K562 (cell line): ENCODE data around the gene SCFD2. TPM values are rescaled to one million over a fixed set of nuclear protein-coding genes. Genes with fewer than 3 reads are reported as not detected.
A peak's percentile ranks its signal among the peaks of the same experiment; 100 is the strongest.

Experiments
- CCNT2 ChIP-seq: IDR thresholded peaks from 2 replicates; pipeline ENCODE4 v1.6.1; 2011; ENCODE audit warnings: borderline replicate concordance, low read depth, mild to moderate bottlenecking, moderate library complexity, mixed read lengths, low read length; ENCODE audit not compliant: insufficient read length; ENCODE audit errors: extremely low read depth
- CHD2 ChIP-seq: IDR thresholded peaks from 2 replicates; pipeline ENCODE4 v1.6.1; 2011; ENCODE audit warnings: low read depth, low read length
- PHF20 ChIP-seq: fragments of 450-650 bp; IDR thresholded peaks from 2 replicates; pipeline ENCODE4 v1.6.1; 2018; ENCODE audit not compliant: partially characterized antibody
- POLR2AphosphoS5 ChIP-seq: IDR thresholded peaks from 2 replicates; pipeline ENCODE4 v1.6.1; 2011; ENCODE audit warnings: mild to moderate bottlenecking, low read depth, low read length, moderate library complexity; ENCODE audit not compliant: control insufficient read depth, insufficient read depth
- SAFB2 ChIP-seq: fragments of 200-400 bp; formaldehyde crosslinking; IDR thresholded peaks from 2 replicates; pipeline ENCODE4 v1.6.1; 2018; ENCODE audit warnings: borderline replicate concordance, low read length, low read depth, moderate library complexity; ENCODE audit not compliant: severe bottlenecking
- SETDB1 ChIP-seq: IDR thresholded peaks from one replicate; pipeline ENCODE4 v1.6.1; 2012; ENCODE audit warnings: low read length, control low read depth, inconsistent platforms
- SUPT5H ChIP-seq: fragments of 450-650 bp; IDR thresholded peaks from 2 replicates; pipeline ENCODE4 v1.6.1; 2016
- TEAD4 ChIP-seq, 2 experiments: sonication (generic) in 1 of 2; formaldehyde crosslinking in 1 of 2; IDR thresholded peaks; 2 replicates each; pipeline versions ENCODE4 v1.6.1 to v1.8.0; 2012 to 2022; ENCODE audit warnings: borderline replicate concordance in 1 of 2, inconsistent platforms in 1 of 2, low read length in 1 of 2, mild to moderate bottlenecking in 1 of 2, missing genetic modification reagents in 1 of 2
- TFAM ChIP-seq: fragments of 250-450 bp; sonication (Bioruptor Pico); conservative IDR thresholded peaks from 2 replicates; pipeline ENCODE4 v1.5.0; 2021; ENCODE audit warnings: mild to moderate bottlenecking, moderate library complexity
- TSC22D4 ChIP-seq: fragments of 450-650 bp; IDR thresholded peaks from 2 replicates; pipeline ENCODE4 v1.6.1; 2016; ENCODE audit warnings: missing genetic modification characterization, missing biosample characterization, control low read depth
- ZBTB1 ChIP-seq: sonication (generic); formaldehyde crosslinking; IDR thresholded peaks from 2 replicates; pipeline ENCODE4 v1.8.1; 2023; ENCODE audit warnings: missing genetic modification reagents, low read depth, mild to moderate bottlenecking, borderline replicate concordance
- ZNF174 ChIP-seq: fragments of 250-450 bp; sonication (Bioruptor Pico); IDR thresholded peaks from 2 replicates; pipeline ENCODE4 v1.4.0; 2020; ENCODE audit warnings: mild to moderate bottlenecking
- ZNF232 ChIP-seq: sonication (generic); formaldehyde crosslinking; IDR thresholded peaks from 2 replicates; pipeline ENCODE4 v1.8.0; 2022; ENCODE audit warnings: mild to moderate bottlenecking, missing genetic modification reagents
- ZNF347 ChIP-seq: fragments of 450-650 bp; formaldehyde crosslinking; IDR thresholded peaks from 2 replicates; pipeline ENCODE4 v1.4.0; 2020; ENCODE audit warnings: low read depth, mild to moderate bottlenecking, moderate library complexity
- polyA plus RNA-seq, 8 experiments: library from polyadenylated mRNA; depleted of rRNA in 4 of 8; stranded (reverse) in 5 of 8; unstranded in 3 of 8; fragments of >200 nt; fragmentation: Nextera tagmentation in 2 of 8; fragmentation: Illumina TruSeq in 1 of 8; extraction: Ambion mirVana in 2 of 8; extraction: Trizol in 1 of 8; gene quantifications; 2 replicates each; pipeline versions ENCODE4 v1.2.1 to v1.2.3, GENCODE V29; 2011 to 2014; ENCODE audit warnings: inconsistent platforms in 1 of 8, missing spikeins in 1 of 8
- total RNA-seq, 7 experiments: library from RNA; depleted of rRNA in 6 of 7; stranded (reverse); fragments of >200 nt in 6 of 7; fragmentation: Illumina TruSeq in 2 of 7; extraction: Trizol in 2 of 7; gene quantifications; 2 replicates each; pipeline versions ENCODE4 v1.2.1 to v1.2.3, GENCODE V29; 2011 to 2021; ENCODE audit warnings: low replicate concordance in 1 of 7
- TF ChIP-seq, protein P1 (sequence below): sonication (generic); formaldehyde crosslinking; IDR thresholded peaks from 2 replicates; pipeline ENCODE4 v1.9.0; 2022; ENCODE audit warnings: mild to moderate bottlenecking, missing genetic modification reagents
- TF ChIP-seq, protein P2 (sequence below): sonication (generic); formaldehyde crosslinking; IDR thresholded peaks from 2 replicates; pipeline ENCODE4 v1.8.0; 2022; ENCODE audit warnings: mild to moderate bottlenecking, missing genetic modification reagents, borderline replicate concordance
- TF ChIP-seq, protein P3 (sequence below): fragments of 450-650 bp; conservative IDR thresholded peaks from 2 replicates; pipeline ENCODE4 v1.6.1; 2016; ENCODE audit warnings: missing genetic modification characterization, low read depth, mild to moderate bottlenecking, control low read depth, missing compliant biosample characterization
- TF ChIP-seq, protein P4 (sequence below), 2 experiments: IDR thresholded peaks; 2 replicates each; pipeline ENCODE4 v1.6.1; 2011; ENCODE audit warnings: borderline replicate concordance in 1 of 2, control low read depth in 1 of 2, low read depth in 1 of 2, low read length in 1 of 2, mild to moderate bottlenecking in 1 of 2, mixed read lengths in 1 of 2, moderate library complexity in 1 of 2; ENCODE audit not compliant: insufficient read depth in 1 of 2, insufficient read length in 1 of 2, poor library complexity in 1 of 2, severe bottlenecking in 1 of 2; ENCODE audit errors: extremely low read depth in 1 of 2
- TF ChIP-seq, protein P5 (sequence below): sonication (generic); formaldehyde crosslinking; IDR thresholded peaks from 2 replicates; pipeline ENCODE4 v1.8.0; 2022; ENCODE audit warnings: mild to moderate bottlenecking, low read depth, missing genetic modification reagents

SCFD2 gene
- total and polyA plus RNA-seq, 9 of the 15 experiments (the other 6 are each of a cell fraction or from before 2014, with no cell fraction given) = 5.7 to 30.3 (median 22.8) TPM

DNA sequence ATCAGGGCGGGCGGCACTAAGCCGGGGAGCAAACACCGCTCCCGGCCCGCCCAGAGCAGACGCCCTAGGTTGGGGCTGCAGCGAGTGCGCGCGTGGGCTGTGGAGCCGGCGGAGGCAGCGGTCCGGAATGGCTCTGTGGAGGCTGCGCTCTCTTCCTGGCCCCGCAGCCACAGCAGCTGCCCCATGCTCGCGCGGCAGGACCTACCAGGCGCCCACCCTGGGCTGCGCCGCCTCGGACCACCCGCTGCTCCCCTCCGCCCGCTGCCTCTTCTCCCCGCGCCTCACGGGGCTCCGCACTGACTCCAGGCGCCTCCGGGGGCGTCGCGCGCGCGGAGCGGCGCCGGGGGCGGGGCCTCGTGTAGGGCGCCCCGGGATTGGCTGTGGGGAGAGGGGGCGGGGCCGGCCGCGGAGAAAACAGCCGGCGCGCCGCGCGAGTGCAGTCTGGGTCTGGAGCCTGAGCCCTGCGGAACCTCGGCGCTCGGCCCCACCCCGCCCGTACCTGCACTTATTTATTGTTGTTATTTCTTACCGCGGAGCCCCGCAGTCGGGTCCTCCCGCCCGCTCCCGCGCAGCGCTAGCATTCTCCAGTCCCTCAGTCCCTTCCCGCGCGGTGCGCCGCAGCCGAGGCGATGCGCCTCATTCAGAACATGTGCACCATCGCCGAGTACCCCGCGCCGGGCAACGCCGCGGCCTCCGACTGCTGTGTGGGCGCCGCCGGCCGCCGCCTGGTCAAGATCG lies 503.8 kb downstream of the SCFD2 start, which contains the start of gene RASL11B (continued):
- TF ChIP-seq ZNF347 (CRISPR knock-in tag) (no peak), POLR2AphosphoS5 (peak; percentile 43; the same call in 1 of the 2 replicates), ZNF232 (CRISPR knock-in tag) (peak; percentile 91), CCNT2 (peak; percentile 25), CHD2 (no peak), TFAM (no peak), ZBTB1 (CRISPR knock-in tag) (0 out of 2 replicates have a peak, but pooled peaks have one; percentile 31), TEAD4 (IDR thresholded peaks at IDR 0.05; ENCODE audit: low read length) (no peak), TEAD4 (CRISPR knock-in tag; IDR thresholded peaks at IDR 0.05; ENCODE audit: borderline replicate concordance) (peak; percentile 64; the same call in 1 of the 2 replicates), SETDB1 (no peak), ZNF174 (CRISPR knock-in tag) (no peak), TSC22D4 (tag) (no peak), SAFB2 (no peak), SUPT5H (peak; percentile 46; the same call in 1 of the 2 replicates), PHF20 (no peak)
- TF ChIP-seq, protein P1, sequence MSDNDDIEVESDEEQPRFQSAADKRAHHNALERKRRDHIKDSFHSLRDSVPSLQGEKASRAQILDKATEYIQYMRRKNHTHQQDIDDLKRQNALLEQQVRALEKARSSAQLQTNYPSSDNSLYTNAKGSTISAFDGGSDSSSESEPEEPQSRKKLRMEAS = peak; percentile 87
- TF ChIP-seq, protein P2, sequence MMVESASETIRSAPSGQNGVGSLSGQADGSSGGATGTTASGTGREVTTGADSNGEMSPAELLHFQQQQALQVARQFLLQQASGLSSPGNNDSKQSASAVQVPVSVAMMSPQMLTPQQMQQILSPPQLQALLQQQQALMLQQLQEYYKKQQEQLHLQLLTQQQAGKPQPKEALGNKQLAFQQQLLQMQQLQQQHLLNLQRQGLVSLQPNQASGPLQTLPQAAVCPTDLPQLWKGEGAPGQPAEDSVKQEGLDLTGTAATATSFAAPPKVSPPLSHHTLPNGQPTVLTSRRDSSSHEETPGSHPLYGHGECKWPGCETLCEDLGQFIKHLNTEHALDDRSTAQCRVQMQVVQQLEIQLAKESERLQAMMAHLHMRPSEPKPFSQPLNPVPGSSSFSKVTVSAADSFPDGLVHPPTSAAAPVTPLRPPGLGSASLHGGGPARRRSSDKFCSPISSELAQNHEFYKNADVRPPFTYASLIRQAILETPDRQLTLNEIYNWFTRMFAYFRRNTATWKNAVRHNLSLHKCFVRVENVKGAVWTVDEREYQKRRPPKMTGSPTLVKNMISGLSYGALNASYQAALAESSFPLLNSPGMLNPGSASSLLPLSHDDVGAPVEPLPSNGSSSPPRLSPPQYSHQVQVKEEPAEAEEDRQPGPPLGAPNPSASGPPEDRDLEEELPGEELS (CRISPR knock-in tag) = peak; percentile 29; the same call in 1 of the 2 replicates
- TF ChIP-seq, protein P3, sequence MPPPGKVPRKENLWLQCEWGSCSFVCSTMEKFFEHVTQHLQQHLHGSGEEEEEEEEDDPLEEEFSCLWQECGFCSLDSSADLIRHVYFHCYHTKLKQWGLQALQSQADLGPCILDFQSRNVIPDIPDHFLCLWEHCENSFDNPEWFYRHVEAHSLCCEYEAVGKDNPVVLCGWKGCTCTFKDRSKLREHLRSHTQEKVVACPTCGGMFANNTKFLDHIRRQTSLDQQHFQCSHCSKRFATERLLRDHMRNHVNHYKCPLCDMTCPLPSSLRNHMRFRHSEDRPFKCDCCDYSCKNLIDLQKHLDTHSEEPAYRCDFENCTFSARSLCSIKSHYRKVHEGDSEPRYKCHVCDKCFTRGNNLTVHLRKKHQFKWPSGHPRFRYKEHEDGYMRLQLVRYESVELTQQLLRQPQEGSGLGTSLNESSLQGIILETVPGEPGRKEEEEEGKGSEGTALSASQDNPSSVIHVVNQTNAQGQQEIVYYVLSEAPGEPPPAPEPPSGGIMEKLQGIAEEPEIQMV = no peak
- TF ChIP-seq, protein P4, sequence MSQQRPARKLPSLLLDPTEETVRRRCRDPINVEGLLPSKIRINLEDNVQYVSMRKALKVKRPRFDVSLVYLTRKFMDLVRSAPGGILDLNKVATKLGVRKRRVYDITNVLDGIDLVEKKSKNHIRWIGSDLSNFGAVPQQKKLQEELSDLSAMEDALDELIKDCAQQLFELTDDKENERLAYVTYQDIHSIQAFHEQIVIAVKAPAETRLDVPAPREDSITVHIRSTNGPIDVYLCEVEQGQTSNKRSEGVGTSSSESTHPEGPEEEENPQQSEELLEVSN (IDR thresholded peaks at IDR 0.05; ENCODE audit: borderline replicate concordance in 1 of 2, extremely low read depth in 1 of 2, insufficient read depth in 1 of 2, insufficient read length in 1 of 2, low read depth in 1 of 2, low read length in 1 of 2, poor library complexity in 1 of 2, severe bottlenecking in 1 of 2) = peak; percentile 93 to 96
- TF ChIP-seq, protein P5, sequence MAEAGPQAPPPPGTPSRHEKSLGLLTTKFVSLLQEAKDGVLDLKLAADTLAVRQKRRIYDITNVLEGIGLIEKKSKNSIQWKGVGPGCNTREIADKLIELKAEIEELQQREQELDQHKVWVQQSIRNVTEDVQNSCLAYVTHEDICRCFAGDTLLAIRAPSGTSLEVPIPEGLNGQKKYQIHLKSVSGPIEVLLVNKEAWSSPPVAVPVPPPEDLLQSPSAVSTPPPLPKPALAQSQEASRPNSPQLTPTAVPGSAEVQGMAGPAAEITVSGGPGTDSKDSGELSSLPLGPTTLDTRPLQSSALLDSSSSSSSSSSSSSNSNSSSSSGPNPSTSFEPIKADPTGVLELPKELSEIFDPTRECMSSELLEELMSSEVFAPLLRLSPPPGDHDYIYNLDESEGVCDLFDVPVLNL = peak; percentile 23; the same call in 1 of the 2 replicates
